Activated CD4-positive, alpha-beta T cell treated with anti-CD3 and anti-CD28 coated beads, Interleukin-2, amount 50 U/mL, for 24 hours (primary cell): ENCODE measurements around the gene RHEB.
A peak's percentile ranks its signal among the peaks of the same experiment; 100 is the strongest.

Source experiments
- DNase-seq, 2 donors: peaks; one replicate each; pipeline ENCODE4 v3.0.0-alpha.2; 2020; ENCODE audit warnings: low read depth in 1 of 2, low spot score in 1 of 2

RHEB gene

DNA sequence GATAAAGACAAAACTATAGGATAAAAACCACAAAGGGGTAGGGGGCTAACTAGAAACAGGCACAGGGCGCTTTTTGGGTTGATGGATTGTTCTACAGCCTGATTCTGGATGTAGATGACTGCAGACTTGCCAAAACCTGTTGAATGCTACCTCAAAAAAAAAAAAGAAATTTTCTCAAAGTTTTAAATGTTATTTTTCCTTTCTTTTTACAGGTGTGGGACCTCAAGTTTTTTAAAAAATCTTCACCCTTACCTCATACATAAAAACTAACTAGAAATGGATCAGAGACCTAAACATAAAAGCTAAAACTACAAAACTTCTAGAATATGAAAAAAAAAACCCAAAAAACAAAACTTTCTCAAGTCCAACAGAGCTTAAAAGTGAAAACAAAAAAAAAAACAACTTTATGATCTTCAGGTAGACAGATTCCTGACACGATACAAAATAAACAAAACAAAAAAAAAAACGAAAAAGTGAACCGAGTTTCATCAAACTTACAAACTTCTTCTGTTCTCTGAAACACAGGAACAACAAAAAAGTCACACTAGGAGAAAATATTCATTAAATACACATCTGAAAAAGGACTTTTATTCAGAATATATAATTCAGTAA is 14.9 kb downstream of the RHEB start:
- no peak for DNase-seq

DNA sequence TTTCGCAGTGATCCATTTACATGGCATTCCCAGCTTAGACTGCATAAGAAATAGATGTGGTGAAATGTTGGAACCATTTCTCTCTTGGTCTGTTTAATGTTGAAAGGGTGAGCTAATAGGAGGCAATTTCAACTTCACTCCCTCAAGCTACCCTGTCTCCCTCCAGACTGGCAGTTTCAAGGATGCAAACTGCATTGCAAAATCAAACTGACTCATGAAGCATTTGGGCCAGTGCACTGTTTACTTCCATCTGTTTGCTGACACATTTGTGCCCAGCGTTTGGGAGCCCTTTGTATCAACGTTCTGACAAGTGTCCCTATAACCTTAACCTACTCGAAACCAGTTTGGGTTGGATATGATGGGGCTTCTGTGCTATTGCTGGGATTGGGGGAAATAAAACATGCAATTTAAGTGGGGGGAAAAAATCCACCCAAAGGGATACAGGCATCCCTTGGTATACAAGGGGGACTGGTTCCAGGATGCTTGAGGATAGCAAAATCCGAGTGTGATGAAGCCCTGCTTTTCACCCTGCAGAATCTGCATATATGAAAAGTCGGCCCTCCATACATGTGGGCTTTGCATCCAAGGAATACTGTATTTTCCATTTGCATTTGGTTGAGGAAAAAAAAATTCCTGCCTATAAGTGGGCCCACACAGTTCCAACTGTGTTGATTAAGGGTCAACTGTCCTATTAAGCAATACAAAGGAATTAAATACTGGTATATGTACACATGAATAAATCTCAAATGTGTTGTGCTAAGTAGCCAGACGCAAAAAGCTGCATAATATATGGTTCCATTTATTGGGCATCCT is 15.6 kb downstream of the RHEB start:
- DNase-seq, result no peak

DNA sequence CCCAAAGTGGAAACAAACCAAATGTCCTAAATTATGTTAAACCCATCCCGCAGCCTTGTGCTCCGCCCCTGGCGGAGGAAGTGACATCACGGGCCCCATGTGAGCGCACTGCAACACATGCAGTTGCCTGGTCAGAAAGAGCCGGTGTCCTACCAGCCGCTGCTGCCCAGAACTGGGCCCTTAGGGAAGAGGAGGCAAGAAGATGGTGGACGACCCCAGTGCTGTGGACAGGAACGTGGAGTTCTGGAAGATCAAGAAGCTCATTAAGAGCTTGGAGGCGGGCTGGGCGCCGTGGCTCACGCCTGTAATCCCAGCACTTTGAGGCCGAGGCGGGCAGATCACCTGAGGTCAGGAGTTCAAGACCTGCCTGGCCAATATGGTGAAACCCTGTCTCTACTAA is 18.0 kb downstream of the RHEB start:
- DNase-seq, result no peak

DNA sequence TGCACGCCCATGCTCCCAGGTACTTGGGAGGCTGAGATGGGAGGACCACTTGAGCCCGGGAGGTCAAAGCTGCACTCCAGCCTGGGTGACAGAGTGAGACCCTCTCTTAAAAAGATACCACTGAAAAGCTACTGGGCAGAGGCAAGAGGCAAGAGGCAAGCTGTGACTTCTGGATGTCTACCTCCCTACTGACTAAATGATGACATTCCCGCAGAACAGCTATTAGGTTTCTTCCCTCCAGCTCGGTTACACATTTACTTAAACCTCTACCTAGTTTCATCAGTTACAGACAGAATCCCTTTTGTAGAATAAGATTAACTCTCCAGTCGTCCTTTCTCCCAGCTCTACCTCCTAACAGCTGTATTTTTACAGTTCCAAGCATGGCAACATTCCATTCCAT is 21.2 kb downstream of the RHEB start:
- no peak for DNase-seq

DNA sequence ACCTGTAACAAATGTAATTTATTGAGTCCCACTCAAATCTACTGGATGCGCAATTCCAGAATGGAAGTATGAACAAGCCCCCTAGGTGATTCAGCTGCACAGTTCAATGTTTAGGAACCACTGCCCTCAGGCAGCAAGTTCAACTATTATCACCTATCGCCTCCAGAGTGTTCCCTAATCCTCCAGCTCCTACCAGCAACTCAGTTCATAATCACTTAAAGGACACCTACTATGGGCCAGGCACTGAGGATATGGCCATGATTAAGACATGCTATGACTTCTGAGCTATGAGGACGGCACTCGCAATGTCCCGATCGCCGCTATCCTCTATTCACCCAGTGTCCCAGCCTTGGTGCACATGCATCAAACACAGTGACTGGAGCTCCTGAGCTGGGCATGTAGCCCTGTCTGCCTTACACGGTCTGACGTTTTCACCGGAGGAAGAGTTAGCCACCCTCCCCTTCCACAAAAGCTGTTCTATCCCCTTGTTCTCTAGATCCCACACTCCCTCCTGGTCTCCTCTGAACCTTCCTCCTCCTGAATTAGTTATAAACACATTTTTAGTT is 22.3 kb downstream of the RHEB start:
- no peak for DNase-seq

DNA sequence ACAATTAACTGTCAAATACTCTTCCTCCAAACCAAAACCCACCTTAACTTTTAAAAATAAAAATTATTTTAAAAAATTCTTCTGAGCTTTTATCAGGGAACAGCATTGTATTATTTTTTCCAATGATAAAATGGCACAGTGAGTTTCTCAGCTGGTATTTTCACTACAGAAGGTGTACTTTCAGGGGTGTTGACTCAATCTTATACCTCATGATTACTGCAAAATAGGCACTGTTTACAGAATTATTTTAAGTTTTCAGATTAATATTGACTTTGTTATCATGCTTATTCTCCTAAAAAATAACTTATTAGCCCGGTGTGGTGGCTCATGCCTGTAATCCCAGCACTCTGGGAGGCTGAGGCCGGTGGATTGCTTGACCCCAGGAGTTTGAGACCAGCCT is 24.3 kb downstream of the RHEB start:
- no peak for DNase-seq

DNA sequence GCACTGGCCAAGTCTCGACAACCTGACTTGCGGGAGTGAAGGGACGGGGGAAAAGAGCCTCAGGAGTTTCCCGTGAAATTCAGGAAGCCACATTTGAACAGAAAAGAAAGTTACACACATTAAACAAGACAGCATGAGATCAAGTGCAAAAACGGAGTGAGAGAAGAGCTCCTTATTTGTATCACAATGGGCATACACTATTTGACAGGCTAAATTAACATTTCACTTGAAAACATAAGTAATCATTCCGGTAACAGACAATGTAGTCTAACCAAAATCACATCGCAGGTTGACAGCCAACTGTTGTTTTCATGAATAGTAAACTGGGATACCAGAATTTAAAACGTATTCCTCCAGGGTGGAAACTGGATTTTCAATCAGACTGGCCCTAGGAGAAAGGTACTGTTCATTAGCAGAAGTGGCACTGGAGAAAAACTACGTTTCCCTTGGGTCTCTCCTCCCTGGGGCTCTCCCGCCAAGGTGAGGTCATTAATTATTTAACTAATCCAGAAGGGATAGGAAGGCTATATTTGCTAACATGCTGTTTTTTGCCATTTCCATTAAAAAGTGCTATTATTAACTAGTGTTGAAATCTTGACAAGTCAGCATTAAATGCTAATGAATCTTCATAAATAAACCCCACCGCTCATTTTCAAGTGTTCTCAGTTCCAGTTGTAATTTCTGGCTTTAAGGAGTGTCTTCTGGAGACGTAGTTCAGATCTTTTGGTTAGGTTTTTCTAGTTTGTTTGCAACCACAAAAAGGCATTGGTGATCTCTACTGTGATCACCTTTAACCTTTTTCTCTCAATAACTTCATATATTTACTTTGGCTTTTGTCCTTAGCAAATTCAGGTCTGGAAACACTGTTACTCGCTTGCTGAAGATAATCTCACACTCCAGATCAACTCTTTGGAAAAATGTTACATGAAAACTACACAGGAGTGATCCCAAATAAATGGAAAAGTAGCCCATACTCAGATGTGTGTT is 25.1 kb downstream of the RHEB start:
- no peak for DNase-seq

DNA sequence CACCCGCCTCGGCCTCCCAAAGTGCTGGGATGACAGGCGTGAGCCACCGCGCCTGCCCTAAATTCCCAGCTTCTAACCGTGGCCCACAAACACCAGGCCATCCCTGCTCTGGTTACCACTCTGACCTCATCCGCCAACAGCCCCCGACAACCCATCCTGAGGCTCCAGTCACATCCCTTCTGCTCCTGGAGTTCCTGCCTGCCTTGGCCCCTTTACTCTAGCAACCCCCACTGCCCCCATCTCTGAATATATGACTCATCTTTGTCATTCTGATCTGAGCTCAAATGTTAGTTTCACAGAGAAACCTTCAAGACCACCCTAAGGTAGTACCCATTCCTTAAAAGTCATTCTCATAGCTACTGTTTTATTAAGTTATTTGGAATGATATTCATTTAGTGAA is 26.6 kb downstream of the RHEB start:
- DNase-seq, result no peak

DNA sequence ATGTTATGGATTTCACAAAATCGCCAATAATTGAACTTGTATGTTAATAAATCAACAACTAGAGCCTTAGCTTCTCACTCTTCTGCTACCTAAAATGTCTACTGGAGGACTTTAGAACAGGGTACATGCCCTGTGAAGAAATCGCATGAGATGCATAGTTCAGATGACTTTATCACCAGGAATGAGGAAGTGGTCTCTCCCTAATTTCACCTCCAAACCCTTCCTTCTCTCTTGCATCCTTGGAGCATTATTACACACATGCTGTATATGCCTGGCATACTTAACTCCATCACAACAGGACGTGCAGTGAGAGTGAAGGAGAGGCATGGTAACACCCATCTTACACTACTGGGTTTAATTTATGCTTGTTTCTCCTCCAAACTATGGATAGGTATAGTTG is 27.8 kb downstream of the RHEB start:
- DNase-seq, result no peak

DNA sequence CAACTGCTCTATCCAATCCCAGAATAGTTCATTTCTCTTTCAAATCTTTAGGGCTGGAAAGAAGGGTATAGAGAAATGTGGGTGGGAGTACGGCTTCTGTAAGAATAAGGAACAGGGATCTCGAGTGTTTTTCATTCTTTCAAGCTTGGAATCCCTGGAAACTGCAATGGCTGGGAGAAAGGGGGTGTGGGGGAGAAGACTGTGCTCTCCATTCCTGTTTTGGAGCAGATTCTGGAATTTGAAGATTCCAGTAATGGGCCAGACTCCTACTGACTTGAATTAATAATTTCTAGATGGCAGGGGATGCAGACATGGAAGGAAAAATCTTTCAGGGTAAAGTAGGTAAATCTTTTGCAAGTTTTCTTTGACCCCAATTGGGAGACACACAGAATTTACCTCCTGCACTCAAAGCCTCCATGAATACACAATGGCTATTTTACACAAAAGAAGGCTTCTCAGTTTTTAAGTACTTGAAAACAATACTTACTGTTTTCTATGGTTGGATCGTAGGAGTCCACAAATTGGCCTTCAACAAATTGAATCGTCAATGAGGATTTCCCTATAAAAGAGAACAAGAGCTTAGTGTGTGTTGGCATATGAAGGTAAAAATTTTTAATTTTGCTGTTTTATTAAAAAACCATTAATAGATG is 29.1 kb downstream of the RHEB start:
- no peak for DNase-seq

DNA sequence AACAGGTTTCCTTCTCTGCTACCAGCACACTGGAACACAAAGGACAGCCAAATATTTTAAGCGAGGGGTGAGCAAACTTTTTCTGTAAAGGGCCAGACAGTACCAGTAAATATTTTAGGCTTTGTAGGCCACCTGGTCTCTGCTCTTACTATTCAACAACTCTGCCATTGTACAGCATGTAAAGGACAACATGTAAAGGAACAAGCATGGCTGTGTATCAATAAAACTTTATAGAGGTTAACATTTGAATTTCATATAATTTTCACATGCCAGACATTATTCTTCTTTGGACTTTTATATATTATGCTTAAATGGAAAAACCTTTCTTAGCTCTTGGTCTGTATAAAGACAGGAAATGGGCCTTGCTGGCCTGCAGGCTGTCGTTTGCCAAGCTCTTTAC is 30.2 kb downstream of the RHEB start:
- DNase-seq, result no peak

DNA sequence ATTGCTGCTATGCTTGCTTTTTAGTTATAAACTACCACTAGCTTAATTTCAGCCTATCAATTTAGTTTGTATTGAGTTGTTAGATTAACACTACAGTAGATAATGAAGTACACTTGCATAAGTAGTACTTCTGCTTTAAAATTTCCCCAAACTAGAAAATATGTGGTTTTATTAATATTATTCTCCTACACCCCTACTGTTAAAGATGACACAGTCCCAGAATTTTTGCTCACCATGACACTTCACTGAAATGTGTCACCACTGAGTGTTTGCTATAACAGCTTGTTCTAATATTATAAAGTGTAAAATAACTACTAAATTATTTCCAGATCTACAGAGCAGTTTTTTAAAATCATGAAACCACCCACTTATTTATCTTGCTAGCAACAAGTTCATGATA is 31.6 kb downstream of the RHEB start:
- no peak for DNase-seq

DNA sequence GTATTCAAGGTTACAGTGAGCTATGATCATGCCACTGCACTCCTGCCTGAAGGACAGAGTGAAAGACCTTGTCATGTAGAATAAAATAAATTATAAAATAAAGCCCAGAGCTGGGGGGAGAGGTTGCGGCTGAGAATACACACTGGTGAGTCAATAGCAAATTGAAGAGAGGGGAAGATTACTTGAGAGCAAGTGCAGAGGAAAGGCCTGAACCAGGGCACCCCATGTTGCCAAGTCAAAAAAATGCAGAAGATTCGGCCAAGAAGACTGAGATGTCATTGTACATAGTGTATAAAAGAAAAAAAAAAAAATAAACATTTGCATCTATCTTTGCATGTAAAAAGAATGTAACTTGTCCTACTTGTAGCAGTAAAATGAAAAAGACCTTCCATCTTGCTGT is 32.5 kb downstream of the RHEB start:
- DNase-seq, result no peak

DNA sequence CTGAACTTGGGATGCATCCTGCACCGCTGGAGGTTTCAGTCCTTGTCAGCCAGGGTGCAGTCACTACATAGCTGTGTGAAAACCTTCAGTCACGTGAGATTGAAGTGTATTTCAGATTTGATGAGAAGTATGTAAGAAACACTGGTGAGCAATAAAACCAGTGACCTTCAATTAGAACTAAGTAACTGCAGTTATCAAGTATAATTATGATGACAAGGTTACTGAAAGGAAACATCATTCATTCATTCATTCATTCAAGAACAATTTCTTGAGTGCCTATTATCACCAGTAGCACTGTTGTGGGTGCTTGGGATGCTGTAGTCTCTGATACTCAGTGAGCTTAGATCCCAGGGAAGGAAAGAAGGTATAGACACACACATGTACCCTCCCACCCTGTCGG is 33.6 kb downstream of the RHEB start:
- DNase-seq, result no peak

DNA sequence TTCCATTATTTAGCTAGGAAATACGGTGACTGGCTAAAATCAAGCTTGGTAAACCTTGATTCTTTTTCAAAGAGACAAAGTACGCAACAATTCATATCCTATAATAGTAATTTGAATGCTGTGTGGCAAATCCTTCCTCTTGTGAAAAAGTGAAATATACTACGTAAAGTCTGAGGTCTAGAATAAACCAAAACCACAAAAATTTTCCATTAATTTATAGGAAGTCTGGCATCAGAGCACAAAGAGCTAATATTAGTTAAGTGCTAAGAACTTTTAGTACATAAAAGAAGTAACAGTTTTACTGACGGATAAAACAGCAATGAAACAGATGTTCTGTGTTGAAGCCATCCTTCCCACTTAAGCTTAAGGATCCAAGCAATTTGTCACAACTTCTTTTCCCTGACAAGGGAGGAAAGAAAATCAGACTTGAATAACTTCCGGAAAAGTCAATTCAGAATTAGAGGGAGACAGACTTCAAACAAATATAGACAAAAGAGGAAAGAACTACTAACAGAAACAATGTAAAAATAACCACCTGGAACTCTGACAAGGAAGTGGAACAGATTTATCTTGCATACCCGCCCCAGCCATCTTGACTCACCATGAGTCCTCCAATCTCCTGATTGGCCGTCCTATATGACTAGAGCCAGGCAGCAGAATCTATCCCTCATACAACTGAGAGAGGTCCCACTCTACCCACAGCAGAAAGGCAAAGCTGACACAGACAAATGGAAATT is 34.6 kb downstream of the RHEB start:
- peak in 1 of 2 donors; percentile 9 for DNase-seq

DNA sequence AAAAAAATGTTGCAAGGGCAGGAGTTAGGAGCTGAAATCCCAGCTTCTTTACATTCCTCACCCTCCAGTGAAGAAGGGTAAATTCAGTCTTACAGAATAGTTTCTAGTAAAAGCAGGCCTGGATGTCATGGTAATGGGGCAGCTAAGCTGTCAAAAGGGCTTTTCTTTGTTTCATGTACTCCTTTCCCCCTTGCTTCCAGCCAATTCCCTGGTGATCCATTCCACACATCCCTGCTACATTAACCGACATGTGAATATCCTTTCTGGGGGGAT is 36.0 kb downstream of the RHEB start:
- DNase-seq, result no peak

DNA sequence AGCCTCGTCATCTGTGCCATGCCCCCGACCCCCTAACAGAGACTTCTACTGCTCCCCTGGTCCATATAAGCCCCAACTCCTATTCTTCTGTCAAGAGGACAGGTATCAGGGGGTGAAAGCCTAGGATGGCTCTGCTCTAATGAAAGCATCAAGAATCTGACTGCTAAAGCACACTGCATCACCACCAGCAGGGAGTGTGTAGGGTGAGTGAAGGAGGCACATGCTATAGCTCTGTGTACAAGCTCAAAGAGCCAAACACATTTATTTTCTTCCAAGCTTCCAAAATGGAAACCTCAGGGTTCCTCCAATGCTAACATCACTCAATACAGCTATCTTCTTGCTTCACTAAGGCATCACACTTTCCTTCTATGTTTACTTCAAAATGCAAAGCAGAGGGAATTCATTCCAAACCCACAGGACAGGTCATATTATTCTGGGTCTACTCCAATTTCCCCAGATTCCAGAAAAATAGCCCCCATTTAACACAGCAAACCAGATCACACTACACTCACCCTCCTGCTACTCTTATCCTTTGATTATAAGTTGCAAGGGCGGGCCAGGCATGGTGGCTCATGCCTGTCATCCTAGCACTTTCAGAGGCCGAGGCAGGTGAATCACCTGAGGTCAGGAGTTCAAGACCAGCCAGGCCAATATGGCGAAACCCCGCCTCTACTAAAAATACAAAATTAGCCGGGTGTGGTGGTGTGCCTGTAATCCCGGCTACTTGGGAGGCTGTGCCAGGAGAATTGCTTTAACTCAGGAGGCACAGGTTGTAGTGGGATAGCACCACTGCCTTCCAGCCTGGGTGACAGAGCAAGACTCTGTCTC is 36.6 kb downstream of the RHEB start:
- DNase-seq, result no peak

DNA sequence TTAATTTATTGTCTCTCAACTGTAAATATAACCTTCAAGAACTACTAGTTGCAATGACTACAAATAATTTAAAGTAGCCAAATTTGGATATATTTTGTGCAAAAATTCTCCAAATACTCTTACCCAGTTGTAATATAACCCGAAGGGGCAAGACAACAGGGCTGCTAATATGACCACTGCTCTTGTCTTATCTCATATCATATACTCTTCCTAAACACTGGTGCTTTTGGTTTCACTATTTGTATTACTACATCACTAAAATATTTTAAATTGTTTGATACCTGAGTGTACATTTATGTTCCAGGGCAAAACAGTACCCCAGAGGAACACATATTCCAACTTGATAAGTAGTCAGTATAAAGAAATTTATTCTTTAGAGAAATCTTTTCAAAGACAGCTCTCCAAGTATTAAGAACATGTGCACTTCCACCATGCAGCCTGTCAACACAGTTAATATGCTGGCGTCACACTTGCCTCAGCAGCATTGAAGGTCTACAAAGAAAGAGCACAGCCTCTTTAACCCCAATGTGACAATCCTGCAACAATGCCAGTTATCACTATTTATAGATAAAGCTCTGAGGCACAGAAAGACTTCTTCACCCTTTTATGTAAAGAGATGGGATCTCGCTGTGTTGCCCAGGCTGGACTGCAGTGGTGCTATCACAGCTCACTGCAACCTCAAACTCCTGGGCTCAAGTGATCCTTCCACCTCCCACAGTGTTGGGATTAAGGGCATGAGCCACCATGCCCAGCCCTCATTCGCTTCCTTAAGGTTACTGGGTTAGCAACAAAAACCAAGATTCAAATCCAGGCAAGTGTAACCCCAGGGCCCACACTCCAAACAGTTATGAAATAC is 37.8 kb downstream of the RHEB start:
- no peak for DNase-seq

DNA sequence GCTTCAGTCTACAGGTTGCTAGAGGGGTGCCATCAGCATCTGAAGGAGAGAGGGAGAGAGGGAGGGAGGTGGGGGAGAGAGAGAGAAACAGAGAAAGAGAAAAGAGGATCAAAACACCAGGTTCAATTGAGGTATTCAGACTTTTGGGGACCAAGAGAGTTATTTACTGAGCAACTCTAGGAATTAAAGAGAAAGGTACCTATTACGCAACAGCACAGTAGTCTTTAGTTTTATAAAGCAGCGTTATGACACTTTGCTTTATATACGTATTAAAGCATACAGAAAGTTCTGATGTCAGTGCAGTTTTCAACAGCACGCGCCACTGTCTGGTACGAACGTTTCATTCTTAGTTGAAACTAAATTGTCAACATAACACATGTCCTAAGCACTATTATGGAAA is 41.8 kb downstream of the RHEB start:
- no peak for DNase-seq
